Measurements from ENCODE around the gene CDON. TPM values are rescaled to one million over a fixed set of nuclear protein-coding genes. Genes with fewer than 3 reads are reported as not detected.

Gene CDON
- total RNA-seq, 1 donor from 2014 or later: 21.0 TPM

DNA sequence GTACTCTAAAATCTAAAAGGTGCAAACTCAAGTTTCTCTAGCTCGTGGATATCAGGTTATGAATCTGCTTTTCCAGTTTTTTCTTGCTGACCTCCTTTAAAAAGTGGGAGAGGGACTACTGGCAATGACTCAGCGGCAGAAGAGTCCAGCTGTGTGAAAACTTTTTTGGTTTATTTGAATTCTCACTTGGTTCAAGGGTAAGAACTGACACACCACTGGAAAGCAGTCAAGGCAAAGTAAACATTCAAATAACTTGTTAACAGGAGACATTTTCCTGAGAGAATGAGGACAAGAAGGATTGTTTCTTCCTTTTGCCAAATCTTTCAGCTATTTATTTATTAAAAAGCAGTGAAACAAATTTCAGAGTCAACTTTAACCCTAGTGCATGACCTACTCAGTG lies 36.1 kb downstream of the CDON start:
- DNase-seq: no peak
- Mint-ChIP-seq H3K4me1 (ENCODE audit: low read depth, unreplicated experiment) (peaks cover 15% of the 10 kb centered on the region), H3K36me3 (ENCODE audit: unreplicated experiment) (no peaks in the 10 kb centered on the region), H3K27ac (ENCODE audit: unreplicated experiment) (no peak overlapping the region), H3K4me3 (ENCODE audit: unreplicated experiment) (no peak overlapping the region), H3K9me3 (ENCODE audit: unreplicated experiment) (no peaks in the 10 kb centered on the region), H3K27me3 (ENCODE audit: unreplicated experiment) (no peaks in the 10 kb centered on the region)
- TF ChIP-seq, protein P1, sequence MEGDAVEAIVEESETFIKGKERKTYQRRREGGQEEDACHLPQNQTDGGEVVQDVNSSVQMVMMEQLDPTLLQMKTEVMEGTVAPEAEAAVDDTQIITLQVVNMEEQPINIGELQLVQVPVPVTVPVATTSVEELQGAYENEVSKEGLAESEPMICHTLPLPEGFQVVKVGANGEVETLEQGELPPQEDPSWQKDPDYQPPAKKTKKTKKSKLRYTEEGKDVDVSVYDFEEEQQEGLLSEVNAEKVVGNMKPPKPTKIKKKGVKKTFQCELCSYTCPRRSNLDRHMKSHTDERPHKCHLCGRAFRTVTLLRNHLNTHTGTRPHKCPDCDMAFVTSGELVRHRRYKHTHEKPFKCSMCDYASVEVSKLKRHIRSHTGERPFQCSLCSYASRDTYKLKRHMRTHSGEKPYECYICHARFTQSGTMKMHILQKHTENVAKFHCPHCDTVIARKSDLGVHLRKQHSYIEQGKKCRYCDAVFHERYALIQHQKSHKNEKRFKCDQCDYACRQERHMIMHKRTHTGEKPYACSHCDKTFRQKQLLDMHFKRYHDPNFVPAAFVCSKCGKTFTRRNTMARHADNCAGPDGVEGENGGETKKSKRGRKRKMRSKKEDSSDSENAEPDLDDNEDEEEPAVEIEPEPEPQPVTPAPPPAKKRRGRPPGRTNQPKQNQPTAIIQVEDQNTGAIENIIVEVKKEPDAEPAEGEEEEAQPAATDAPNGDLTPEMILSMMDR (IDR thresholded peaks at IDR 0.05; ENCODE audit: partially characterized antibody, unreplicated experiment): no peak

GRCh38 chr11:126025822-126026221 lies 36.8 kb downstream of the CDON start:
- H3K36me3 Mint-ChIP-seq (ENCODE audit: unreplicated experiment): no peaks in the 10 kb centered on the region
- no peaks in the 10 kb centered on the region for H3K27me3 Mint-ChIP-seq (ENCODE audit: unreplicated experiment)
- no peak overlapping the region for H3K4me3 Mint-ChIP-seq (ENCODE audit: unreplicated experiment)
- no peak overlapping the region for H3K27ac Mint-ChIP-seq (ENCODE audit: unreplicated experiment)
- TF ChIP-seq, protein P1 (IDR thresholded peaks at IDR 0.05; ENCODE audit: partially characterized antibody, unreplicated experiment): no peak
- peaks cover 15% of the 10 kb centered on the region for H3K4me1 Mint-ChIP-seq (ENCODE audit: low read depth, unreplicated experiment)
- H3K9me3 Mint-ChIP-seq (ENCODE audit: unreplicated experiment): no peaks in the 10 kb centered on the region
- no peak for DNase-seq

DNA sequence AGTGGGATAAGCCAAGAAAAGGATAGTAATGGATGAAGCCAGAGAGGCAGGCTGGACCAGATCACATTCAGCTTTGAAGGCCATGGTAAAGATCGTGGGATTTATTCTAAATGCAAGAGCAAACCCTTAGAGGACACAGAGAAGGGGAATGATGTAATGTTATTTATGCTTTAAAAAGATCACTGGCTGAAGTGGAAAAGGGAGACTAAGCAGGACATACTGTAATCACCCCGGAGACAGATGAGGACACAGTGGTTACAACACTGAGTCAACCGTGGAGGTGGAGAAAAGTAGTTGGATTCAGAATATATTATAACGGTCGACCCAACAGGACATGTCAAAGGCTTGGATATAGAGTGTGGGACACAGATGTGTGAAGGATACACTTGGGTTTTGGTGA lies 38.5 kb downstream of the CDON start:
- H3K36me3 Mint-ChIP-seq (ENCODE audit: unreplicated experiment): no peaks in the 10 kb centered on the region
- H3K9me3 Mint-ChIP-seq (ENCODE audit: unreplicated experiment): no peaks in the 10 kb centered on the region
- no peak overlapping the region for H3K27ac Mint-ChIP-seq (ENCODE audit: unreplicated experiment)
- H3K27me3 Mint-ChIP-seq (ENCODE audit: unreplicated experiment): no peaks in the 10 kb centered on the region
- H3K4me3 Mint-ChIP-seq (ENCODE audit: unreplicated experiment): no peak overlapping the region
- H3K4me1 Mint-ChIP-seq (ENCODE audit: low read depth, unreplicated experiment): peaks cover 12% of the 10 kb centered on the region
- DNase-seq: no peak
- TF ChIP-seq, protein P1 (IDR thresholded peaks at IDR 0.05; ENCODE audit: partially characterized antibody, unreplicated experiment): no peak

- Mint-ChIP-seq H3K4me3 (ENCODE audit: unreplicated experiment) (no peak overlapping the region), H3K27ac (ENCODE audit: unreplicated experiment) (no peak overlapping the region), H3K36me3 (ENCODE audit: unreplicated experiment) (no peaks in the 10 kb centered on the region), H3K27me3 (ENCODE audit: unreplicated experiment) (peaks cover 3% of the 10 kb centered on the region), H3K4me1 (ENCODE audit: low read depth, unreplicated experiment) (no peaks in the 10 kb centered on the region), H3K9me3 (ENCODE audit: unreplicated experiment) (no peaks in the 10 kb centered on the region)
- DNase-seq: no peak
- TF ChIP-seq, protein P1 (IDR thresholded peaks at IDR 0.05; ENCODE audit: partially characterized antibody, unreplicated experiment): no peak
These were observed 49.8 kb downstream of the CDON start for GRCh38 chr11:126012852-126013251.

- Mint-ChIP-seq H3K27ac (ENCODE audit: unreplicated experiment) (no peak overlapping the region), H3K9me3 (ENCODE audit: unreplicated experiment) (no peaks in the 10 kb centered on the region), H3K27me3 (ENCODE audit: unreplicated experiment) (peaks cover 3% of the 10 kb centered on the region), H3K36me3 (ENCODE audit: unreplicated experiment) (no peaks in the 10 kb centered on the region), H3K4me1 (ENCODE audit: low read depth, unreplicated experiment) (no peaks in the 10 kb centered on the region), H3K4me3 (ENCODE audit: unreplicated experiment) (no peak overlapping the region)
- no peak for DNase-seq
- TF ChIP-seq, protein P1 (IDR thresholded peaks at IDR 0.05; ENCODE audit: partially characterized antibody, unreplicated experiment): no peak
These were observed 50.9 kb downstream of the CDON start for GRCh38 chr11:126011754-126012153.
